HG03439 (cell line): ENCODE data around the gene CALM1.

Experiments
- ATAC-seq: cut with Tn5 transposase; IDR thresholded peaks from one replicate; pipeline ENCODE4 v1.9.1; 2021; ENCODE audit warnings: mild to moderate bottlenecking, moderate library complexity; ENCODE audit not compliant: unreplicated experiment

Gene CALM1

DNA sequence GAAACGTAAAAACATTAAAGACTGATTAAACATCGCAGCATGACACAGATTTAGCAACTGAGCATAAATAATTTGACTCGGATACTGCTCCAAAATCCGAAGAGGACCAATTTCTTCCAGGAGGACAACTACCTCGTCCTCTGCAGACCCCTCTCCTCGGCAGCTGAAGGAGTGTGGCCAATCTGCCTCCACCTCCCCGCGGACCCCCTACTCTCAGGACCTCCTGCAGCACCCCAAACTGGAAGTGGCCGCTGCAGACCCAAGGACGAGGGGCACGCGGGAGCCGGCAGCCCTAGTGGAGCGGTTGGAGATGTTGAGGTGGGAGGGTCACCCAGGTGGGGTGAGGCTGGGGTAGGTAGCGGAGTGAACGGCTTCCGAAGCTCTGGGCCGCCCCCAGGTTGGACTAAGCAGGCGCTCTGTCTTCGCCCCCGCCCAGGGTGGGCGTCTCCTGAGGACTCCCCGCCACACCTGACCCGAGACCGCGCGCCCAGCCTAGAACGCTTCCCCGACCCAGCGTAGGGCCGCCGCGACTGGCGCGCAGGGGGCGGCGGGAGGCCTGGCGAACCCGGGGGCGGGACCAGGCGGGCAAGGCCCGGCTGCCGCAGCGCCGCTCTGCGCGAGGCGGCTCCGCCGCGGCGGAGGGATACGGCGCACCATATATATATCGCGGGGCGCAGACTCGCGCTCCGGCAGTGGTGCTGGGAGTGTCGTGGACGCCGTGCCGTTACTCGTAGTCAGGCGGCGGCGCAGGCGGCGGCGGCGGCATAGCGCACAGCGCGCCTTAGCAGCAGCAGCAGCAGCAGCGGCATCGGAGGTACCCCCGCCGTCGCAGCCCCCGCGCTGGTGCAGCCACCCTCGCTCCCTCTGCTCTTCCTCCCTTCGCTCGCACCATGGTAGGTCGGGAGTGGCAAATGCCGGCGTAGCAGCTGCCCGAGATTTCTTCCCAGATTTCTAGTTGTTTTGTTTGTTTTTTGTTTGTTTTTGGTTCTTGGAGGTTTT, at the start of gene CALM1:
Gene CALM1 (plus strand): TSS at position 689 of the 999 bp plus-strand sequence. CDS start 202 bp downstream, at position 891.
- ATAC-seq = peak; percentile 65

DNA sequence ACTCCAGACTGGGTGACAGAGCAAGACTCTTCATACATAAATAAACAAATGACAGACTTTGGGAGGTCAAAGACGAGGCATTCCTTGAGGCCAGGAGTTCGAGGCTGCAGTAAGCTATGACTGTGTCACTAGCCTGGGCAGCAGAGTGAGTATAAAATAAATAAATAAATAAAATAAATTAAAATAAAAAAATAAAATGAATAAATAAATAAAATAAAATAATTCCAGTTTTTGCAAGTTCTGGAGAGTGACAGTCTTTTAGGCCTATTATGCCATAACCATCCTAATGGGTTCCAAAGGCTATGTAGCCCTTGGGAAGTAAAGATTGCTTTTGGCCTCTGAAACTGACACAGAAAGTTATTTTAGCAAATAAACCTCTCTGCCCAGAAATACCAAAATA, 48.6 kb upstream of the CALM1 start:
- no peak for ATAC-seq

DNA sequence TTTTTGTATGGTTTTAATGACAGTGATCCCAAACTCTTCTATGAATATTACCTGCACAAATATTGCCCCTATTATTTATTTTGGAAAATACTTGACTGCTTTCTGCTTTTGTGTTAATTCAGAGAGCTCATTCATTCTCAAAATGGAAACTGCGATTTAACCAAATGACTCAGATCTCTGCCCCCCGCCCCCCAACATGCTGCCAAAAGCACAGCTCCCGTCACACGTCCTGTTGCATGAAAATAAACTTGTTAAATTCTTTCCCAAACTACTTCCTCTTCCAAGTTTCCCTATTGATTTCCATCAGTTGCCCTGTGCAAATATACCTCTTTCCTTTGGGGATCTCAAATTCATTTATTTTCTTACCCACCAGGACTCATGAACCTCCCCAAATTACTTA, 47.1 kb upstream of the CALM1 start:
- no peak for ATAC-seq

GRCh38 chr14:90354551-90355298, 42.1 kb upstream of the CALM1 start:
- no peak for ATAC-seq

DNA sequence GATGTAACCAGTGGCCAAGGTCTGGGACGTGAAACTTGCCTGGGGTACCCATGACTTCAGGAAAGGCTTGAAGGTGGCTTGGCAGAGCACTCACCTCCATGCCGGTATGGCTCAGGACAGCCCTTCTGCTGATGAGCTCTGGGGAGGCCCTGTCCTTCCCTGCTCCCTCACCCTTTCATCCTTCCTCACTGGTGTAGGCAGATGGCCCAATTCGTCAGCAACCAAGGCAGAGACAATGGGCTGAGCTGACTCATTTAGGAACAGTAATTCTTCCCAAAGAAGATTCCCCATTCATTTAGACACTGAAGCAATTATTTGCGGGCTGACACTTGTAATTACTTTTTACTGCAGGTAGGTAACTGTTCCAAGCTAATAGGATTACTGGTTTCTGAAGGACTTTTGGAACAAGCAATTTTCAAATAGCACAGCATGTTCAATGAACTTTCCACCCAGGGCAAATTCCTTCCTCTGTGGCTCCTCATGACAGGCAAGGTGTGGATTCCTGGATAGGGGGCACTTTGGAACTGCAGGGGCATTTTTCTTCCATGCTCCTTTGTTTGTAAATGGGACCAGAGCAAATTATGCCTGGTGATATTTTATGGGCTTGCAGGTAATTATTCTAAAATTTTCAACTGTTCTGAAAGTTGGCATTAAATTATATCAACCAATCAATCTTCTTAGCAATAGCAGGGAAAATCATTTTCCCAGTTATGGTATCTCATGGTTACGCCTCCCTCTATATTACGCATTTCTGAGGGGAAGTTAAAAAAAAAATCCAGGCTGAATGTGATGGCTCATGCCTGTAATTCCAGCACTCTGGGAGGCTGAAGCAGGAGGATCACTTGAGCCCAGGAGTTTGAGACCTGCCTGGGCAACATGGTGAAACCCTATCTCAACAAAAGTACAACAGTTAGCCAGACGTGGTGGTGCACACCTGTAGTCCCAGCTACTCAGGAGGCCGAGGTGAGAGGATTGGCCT, 41.0 kb upstream of the CALM1 start:
- no peak for ATAC-seq

- ATAC-seq = no peak
Observed at GRCh38 chr14:90356925-90357324, 39.9 kb upstream of the CALM1 start.

DNA sequence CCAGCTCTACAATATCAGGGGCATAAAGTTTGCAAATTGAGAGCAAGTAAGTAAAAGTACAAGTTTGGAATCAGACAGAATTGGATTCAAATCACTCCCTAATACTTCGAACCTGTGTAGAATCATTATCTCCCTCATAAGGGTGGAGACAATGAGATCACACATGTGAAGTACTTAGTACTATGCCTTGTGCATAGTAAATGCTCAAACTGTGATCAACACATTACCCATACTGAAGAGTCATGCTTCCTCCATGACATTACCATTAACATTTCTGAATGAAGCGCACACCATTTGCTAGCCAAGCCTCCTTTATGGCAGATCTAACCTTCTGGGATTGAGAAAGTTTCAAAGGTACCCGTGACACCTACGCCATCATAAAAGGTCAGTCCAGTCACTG, 38.5 kb upstream of the CALM1 start:
- ATAC-seq = no peak

- ATAC-seq = no peak
Observed at GRCh38 chr14:90361865-90362557, 34.8 kb upstream of the CALM1 start.

GRCh38 chr14:90362558-90362896, 34.3 kb upstream of the CALM1 start:
- no peak for ATAC-seq

DNA sequence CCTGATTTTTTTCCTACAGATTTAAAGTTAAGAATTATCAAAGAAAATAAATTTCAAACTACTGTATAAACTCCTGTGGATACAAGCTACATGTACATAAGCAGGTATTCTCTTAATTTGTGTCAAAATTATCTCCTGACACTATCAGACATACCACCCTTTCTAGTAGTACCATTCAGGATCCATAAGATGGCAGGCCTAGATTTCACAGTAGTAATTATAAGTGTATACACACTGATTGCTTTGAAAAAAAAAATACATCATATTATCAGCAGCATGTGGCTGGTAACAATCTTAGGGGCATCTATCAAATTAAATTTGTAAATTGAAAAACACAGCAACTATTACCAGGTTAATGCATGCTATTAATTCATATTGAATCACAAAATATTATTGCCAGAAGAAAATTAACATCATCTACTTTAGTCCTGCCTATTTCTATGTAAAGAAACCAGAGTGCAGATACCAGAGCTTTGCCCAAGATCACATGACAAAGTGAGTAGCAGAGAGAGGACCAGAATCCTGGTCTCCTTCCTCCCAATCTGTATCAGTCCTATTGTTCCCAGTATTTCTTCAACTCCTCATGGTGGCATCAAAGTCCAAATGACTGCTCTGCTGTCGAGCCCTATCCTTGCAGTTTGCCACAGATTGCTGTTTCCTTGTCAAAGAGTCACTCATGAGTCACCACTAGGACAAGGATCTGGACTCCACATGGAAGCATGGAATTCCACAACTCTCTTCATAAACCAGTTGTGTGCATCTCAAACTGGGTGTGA, 27.7 kb upstream of the CALM1 start:
- no peak for ATAC-seq

DNA sequence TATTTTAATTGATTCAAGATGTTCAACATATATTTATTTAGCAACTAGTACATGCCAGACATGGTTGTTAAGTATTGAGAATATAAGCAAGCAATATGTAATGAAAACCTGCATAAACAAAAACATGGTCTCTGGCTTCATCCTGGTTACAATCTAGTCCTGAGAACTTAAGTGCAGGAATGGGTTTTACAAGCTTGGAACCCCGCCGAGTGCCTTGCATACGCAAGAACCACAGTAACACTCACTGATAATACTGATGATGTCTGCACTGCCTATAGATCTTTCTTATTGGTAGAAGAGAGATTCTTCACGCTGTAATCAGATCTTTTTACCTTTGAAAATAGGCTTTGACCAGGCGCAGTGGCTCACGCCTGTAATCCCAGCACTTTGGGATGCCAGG, 22.9 kb upstream of the CALM1 start:
- no peak for ATAC-seq

GRCh38 chr14:90374813-90375212, 22.0 kb upstream of the CALM1 start:
- ATAC-seq = no peak

GRCh38 chr14:90375934-90376333, 20.9 kb upstream of the CALM1 start:
- no peak for ATAC-seq

DNA sequence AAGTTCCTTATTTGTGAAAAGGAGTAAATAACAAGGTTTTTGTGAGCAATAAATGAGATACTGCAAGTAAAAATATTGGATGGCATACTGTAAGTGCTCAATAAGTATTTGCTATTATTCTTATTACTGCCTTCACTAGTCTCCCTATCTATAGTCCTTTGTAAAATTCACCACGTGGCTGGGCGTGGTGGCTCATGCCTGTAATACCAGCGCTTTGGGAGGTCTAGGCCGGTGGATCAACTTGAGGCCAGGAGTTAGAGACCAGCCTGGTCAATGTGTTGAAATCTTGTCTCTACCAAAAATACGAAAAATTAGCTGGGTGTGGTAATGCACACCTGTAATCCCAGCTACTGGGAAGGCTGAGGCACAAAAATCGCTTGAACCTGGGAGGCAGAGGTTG, 18.6 kb upstream of the CALM1 start:
- ATAC-seq = no peak

- ATAC-seq = no peak
Observed at GRCh38 chr14:90379106-90379505, 17.7 kb upstream of the CALM1 start.

- no peak for ATAC-seq
Observed at GRCh38 chr14:90381011-90381786, 15.6 kb upstream of the CALM1 start.

DNA sequence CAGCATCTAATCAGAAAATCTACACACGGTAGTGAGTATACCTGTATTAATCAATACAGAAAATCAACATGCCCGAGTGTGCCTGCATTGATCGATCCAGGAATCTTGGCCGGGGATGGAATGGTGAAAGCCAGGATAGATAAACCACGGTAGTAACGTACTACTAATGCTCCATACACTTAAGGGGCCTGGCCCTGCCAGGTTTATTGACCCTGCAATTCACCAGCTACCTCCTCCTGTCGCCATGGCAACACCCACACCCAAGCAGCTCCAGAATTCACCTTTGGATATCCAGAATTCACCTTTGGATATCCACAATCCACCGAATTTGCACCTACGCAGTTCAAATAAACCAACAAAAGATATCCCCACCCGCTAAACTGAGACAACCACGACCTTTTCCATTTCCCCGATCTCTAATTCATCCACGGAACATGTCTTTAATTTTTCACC, 14.8 kb upstream of the CALM1 start:
- ATAC-seq = no peak

DNA sequence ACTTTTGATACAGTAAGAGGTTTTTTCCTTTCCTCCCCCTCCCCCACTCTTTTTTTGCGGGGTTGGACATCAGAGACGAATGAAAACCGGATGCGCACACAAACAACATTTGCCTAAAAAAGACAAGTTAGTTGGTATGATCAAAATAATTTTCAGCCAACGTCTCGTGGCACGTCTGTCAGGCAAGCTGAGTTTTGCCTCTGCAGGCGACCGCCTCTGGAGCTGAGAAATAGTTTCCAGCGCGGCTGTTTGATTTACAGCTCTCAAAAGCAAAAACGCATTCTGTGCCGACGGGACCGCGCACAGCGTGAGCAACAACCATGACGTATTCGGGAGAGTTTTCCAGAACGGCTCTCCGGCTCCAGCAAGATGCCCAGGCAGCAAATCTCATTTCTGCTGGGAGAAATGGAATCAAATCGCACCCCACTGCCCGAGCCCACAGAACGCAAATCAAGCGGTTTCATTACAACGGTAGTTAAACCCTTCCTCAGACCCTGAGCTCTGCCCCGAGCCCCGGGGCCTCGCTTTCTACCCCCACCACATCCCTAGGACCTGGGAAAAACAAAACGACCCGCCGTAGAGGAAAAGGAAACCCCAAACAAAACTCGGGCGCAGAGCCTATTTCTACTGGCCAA, 14.2 kb upstream of the CALM1 start:
- ATAC-seq = peak; percentile 4
